WTC11 (cell line): ENCODE results near the gene RMI2. TPM values are rescaled to one million over a fixed set of nuclear protein-coding genes. Genes with fewer than 3 reads are reported as not detected.
A peak's percentile ranks its signal among the peaks of the same experiment; 100 is the strongest.

Experiments used
- ATAC-seq: fragments of 200-7000 bp; cut with Tn5 transposase; 2 replicates; pipeline ENCODE4 v1.10.0; 2021; ENCODE audit warnings: mild to moderate bottlenecking, moderate library complexity
- CTCF ChIA-PET: fragments of 300-600 bp; sonication (Branson Sonifier 250); formaldehyde crosslinking; loops from one replicate; lab custom pipeline; 2021; ENCODE audit warnings: antibody characterized with exemption; lab: Charles Lee
- POLR2A ChIA-PET: fragments of 350-600 bp; sonication (Branson Sonifier 250); formaldehyde crosslinking; loops from one replicate; lab custom pipeline; 2021; ENCODE audit warnings: antibody characterized with exemption; lab: Charles Lee
- DNase-seq: peaks from one replicate; pipeline ENCODE4 v3.0.0; 2021; ENCODE audit warnings: low spot score
- H3K27ac Mint-ChIP-seq: 2 replicates; pipeline ENCODE4 v1.8.0; 2021; ENCODE audit warnings: mixed read lengths
- H3K27me3 Mint-ChIP-seq: 2 replicates; pipeline ENCODE4 v1.8.0; 2021; ENCODE audit warnings: low read depth, mild to moderate bottlenecking, moderate library complexity, mixed read lengths
- H3K36me3 Mint-ChIP-seq: 2 replicates; pipeline ENCODE4 v1.8.0; 2021; ENCODE audit warnings: mixed read lengths
- H3K4me1 Mint-ChIP-seq: 2 replicates; pipeline ENCODE4 v1.8.0; 2022; ENCODE audit warnings: mixed read lengths
- H3K4me3 Mint-ChIP-seq: 2 replicates; pipeline ENCODE4 v1.8.0; 2021; ENCODE audit warnings: mild to moderate bottlenecking, moderate library complexity, mixed read lengths
- H3K9me3 Mint-ChIP-seq: 2 replicates; pipeline ENCODE4 v1.8.0; 2021; ENCODE audit warnings: mixed read lengths
- ARID4B ChIP-seq: sonication (generic); formaldehyde crosslinking; IDR thresholded peaks from 2 replicates; pipeline ENCODE4 v1.8.0; 2023; ENCODE audit warnings: missing genetic modification reagents, mild to moderate bottlenecking, borderline replicate concordance
- CREM ChIP-seq: sonication (generic); formaldehyde crosslinking; IDR thresholded peaks from 2 replicates; pipeline ENCODE4 v1.8.1; 2022; ENCODE audit warnings: mild to moderate bottlenecking, missing genetic modification reagents, moderate library complexity
- EMX1 ChIP-seq: fragments of 250-450 bp; sonication (Bioruptor Pico); IDR thresholded peaks from 2 replicates; pipeline ENCODE4 v1.8.0; 2021; ENCODE audit warnings: mild to moderate bottlenecking
- ESRRA ChIP-seq: sonication (generic); formaldehyde crosslinking; IDR thresholded peaks from 2 replicates; pipeline ENCODE4 v1.8.1; 2022; ENCODE audit warnings: mild to moderate bottlenecking, missing genetic modification reagents, borderline replicate concordance
- FOXK1 ChIP-seq: sonication (generic); formaldehyde crosslinking; IDR thresholded peaks from 2 replicates; pipeline ENCODE4 v1.8.0; 2022; ENCODE audit warnings: mild to moderate bottlenecking, moderate library complexity, missing genetic modification reagents
- GABPB1 ChIP-seq: sonication (generic); formaldehyde crosslinking; IDR thresholded peaks from 2 replicates; pipeline ENCODE4 v1.8.1; 2023; ENCODE audit warnings: mild to moderate bottlenecking, missing genetic modification reagents
- HMGXB4 ChIP-seq: sonication (generic); formaldehyde crosslinking; IDR thresholded peaks from 2 replicates; pipeline ENCODE4 v1.8.1; 2023; ENCODE audit warnings: mild to moderate bottlenecking, moderate library complexity, missing genetic modification reagents
- IRF2 ChIP-seq: sonication (generic); formaldehyde crosslinking; IDR thresholded peaks from 2 replicates; pipeline ENCODE4 v1.8.0; 2022; ENCODE audit warnings: low read depth, missing genetic modification reagents, borderline replicate concordance
- JUN ChIP-seq: sonication (generic); formaldehyde crosslinking; IDR thresholded peaks from 2 replicates; pipeline ENCODE4 v1.8.0; 2023; ENCODE audit warnings: mild to moderate bottlenecking, missing genetic modification reagents
- MYBL2 ChIP-seq: sonication (generic); formaldehyde crosslinking; IDR thresholded peaks from 2 replicates; pipeline ENCODE4 v1.8.1; 2023; ENCODE audit warnings: mild to moderate bottlenecking, moderate library complexity, missing genetic modification reagents
- NFATC4 ChIP-seq: fragments of 250-450 bp; sonication (Bioruptor Pico); IDR thresholded peaks from 2 replicates; pipeline ENCODE4 v1.9.0; 2021; ENCODE audit warnings: mild to moderate bottlenecking
- TCF7 ChIP-seq: sonication (generic); formaldehyde crosslinking; IDR thresholded peaks from 2 replicates; pipeline ENCODE4 v1.8.0; 2022; ENCODE audit warnings: mild to moderate bottlenecking, low read depth, missing genetic modification reagents, moderate library complexity
- TEAD4 ChIP-seq: sonication (generic); formaldehyde crosslinking; IDR thresholded peaks from 2 replicates; pipeline ENCODE4 v1.8.0; 2022; ENCODE audit warnings: mild to moderate bottlenecking, missing genetic modification reagents
- ZNF281 ChIP-seq: sonication (generic); formaldehyde crosslinking; IDR thresholded peaks from 2 replicates; pipeline ENCODE4 v1.8.0; 2023; ENCODE audit warnings: mild to moderate bottlenecking, missing genetic modification reagents
- ZNF317 ChIP-seq: sonication (generic); formaldehyde crosslinking; IDR thresholded peaks from 2 replicates; pipeline ENCODE4 v1.8.1; 2023; ENCODE audit warnings: low read depth, mild to moderate bottlenecking, moderate library complexity, missing genetic modification reagents, borderline replicate concordance
- ZNF396 ChIP-seq: fragments of 250-450 bp; sonication (Bioruptor Pico); IDR thresholded peaks from 2 replicates; pipeline ENCODE4 v1.8.0; 2021; ENCODE audit warnings: mild to moderate bottlenecking, moderate library complexity, borderline replicate concordance
- ZNF423 ChIP-seq: fragments of 250-450 bp; sonication (Bioruptor Pico); IDR thresholded peaks from 2 replicates; pipeline ENCODE4 v2.1.2; 2022; ENCODE audit warnings: mild to moderate bottlenecking, moderate library complexity
- total RNA-seq: library from RNA; stranded (reverse); gene quantifications from 3 replicates; pipeline ENCODE4 v1.2.3, GENCODE V29; 2021
- TF ChIP-seq, protein P1 (sequence below): sonication (generic); formaldehyde crosslinking; IDR thresholded peaks from 2 replicates; pipeline ENCODE4 v1.8.0; 2022; ENCODE audit warnings: mild to moderate bottlenecking, missing genetic modification reagents
- TF ChIP-seq, protein P2 (sequence below): sonication (generic); formaldehyde crosslinking; IDR thresholded peaks from 2 replicates; pipeline ENCODE4 v1.8.0; 2022; ENCODE audit warnings: mild to moderate bottlenecking, missing genetic modification reagents

RMI2 gene
- total RNA-seq, 1 experiment from 2014 or later = 79.0 TPM

DNA sequence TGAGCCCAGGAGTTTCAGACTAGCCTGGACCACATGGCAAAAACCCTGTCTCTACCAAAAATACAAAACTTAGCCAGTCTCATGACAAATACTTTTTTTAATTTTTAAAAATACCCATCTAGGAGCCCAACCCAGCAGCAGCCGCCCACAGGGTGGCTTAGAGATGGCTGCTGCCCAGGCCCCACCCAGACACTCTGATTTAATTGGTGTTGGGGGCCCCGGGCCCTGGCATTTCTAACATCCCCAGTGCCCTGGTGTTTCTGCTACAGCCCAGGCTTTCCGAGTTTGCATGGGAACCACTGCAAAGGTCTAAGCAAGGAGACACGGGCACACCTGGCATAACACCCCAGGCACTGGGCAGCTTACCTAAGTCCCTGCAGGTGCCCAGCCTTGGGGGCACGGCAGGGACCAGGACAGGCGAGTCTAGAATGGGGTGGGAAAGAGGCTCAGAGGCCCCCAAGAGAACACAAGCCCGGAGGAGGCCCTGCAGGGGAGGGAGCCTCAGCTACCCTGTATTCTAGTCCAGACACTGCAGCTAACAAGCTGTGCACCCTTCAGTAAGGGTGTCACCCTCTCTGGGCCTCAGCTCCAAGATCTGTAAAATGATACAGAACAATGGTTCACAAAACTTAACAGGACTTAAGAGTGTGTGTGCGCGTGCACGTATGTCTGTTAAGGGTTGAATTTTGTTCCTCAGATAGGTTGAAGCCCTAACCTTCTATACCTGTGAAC is 48.8 kb downstream of the RMI2 start (continued):
- TF ChIP-seq, protein P1, sequence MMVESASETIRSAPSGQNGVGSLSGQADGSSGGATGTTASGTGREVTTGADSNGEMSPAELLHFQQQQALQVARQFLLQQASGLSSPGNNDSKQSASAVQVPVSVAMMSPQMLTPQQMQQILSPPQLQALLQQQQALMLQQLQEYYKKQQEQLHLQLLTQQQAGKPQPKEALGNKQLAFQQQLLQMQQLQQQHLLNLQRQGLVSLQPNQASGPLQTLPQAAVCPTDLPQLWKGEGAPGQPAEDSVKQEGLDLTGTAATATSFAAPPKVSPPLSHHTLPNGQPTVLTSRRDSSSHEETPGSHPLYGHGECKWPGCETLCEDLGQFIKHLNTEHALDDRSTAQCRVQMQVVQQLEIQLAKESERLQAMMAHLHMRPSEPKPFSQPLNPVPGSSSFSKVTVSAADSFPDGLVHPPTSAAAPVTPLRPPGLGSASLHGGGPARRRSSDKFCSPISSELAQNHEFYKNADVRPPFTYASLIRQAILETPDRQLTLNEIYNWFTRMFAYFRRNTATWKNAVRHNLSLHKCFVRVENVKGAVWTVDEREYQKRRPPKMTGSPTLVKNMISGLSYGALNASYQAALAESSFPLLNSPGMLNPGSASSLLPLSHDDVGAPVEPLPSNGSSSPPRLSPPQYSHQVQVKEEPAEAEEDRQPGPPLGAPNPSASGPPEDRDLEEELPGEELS = no peak
- TF ChIP-seq JUN = no peak
- no peak for TF ChIP-seq ESRRA (CRISPR knock-in tag)
- no peak for TF ChIP-seq TEAD4 (CRISPR knock-in tag)
- TF ChIP-seq, all 79 proteins: peak for 0

GRCh38 chr16:11394593-11394960 is 49.3 kb downstream of the RMI2 start:
- TF ChIP-seq GABPB1 (CRISPR knock-in tag) (no peak), ZNF396 (CRISPR knock-in tag) (no peak)
- TF ChIP-seq, all 79 proteins: peak for 0
- Mint-ChIP-seq H3K27ac (no peak overlapping the region), H3K4me3 (no peak overlapping the region), H3K9me3 (no peaks in the 10 kb centered on the region), H3K36me3 (no peaks in the 10 kb centered on the region), H3K27me3 (no peaks in the 10 kb centered on the region), H3K4me1 (peaks cover 23% of the 10 kb centered on the region)
- CTCF ChIA-PET = interaction anchor here (0.5 to 14.9 kb wide), 6 partner anchors 8 to 342 kb away, joined by 3 to 234 read pairs (median 33); no protein-coding TSS in a partner anchor
- DNase-seq = no peak
- no peak for ATAC-seq
- POLR2A ChIA-PET = no interaction called here

- DNase-seq = no peak
- Mint-ChIP-seq H3K36me3 (no peaks in the 10 kb centered on the region), H3K27ac (0 out of 2 replicates have a peak overlapping the region, but pooled peaks have one; percentile 41), H3K4me3 (no peak overlapping the region), H3K4me1 (peaks cover 20% of the 10 kb centered on the region), H3K9me3 (no peaks in the 10 kb centered on the region), H3K27me3 (no peaks in the 10 kb centered on the region)
- ChIA-PET CTCF (interaction anchor here (0.5 to 14.9 kb wide), 59 partner anchors 9 to 441 kb away, joined by 3 to 234 read pairs (median 5); partner anchors contain the start of genes PRM3, SOCS1, TXNDC11 and ZC3H7A), POLR2A (no interaction called here)
- no peak for ATAC-seq
- TF ChIP-seq ZNF281 (CRISPR knock-in tag) (no peak), ARID4B (no peak), NFATC4 (no peak), HMGXB4 (CRISPR knock-in tag) (no peak), TEAD4 (CRISPR knock-in tag) (no peak), CREM (CRISPR knock-in tag) (no peak), EMX1 (CRISPR knock-in tag) (no peak), ZNF317 (no peak), TCF7 (CRISPR knock-in tag) (no peak), MYBL2 (no peak), IRF2 (no peak), ZNF423 (no peak), FOXK1 (no peak)
- TF ChIP-seq, protein P2, sequence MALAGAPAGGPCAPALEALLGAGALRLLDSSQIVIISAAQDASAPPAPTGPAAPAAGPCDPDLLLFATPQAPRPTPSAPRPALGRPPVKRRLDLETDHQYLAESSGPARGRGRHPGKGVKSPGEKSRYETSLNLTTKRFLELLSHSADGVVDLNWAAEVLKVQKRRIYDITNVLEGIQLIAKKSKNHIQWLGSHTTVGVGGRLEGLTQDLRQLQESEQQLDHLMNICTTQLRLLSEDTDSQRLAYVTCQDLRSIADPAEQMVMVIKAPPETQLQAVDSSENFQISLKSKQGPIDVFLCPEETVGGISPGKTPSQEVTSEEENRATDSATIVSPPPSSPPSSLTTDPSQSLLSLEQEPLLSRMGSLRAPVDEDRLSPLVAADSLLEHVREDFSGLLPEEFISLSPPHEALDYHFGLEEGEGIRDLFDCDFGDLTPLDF (CRISPR knock-in tag) = no peak
Observed at GRCh38 chr16:11395008-11395948, 50.0 kb downstream of the RMI2 start.
